H1 (cell line): ENCODE data around the gene LPCAT1. TPM values are rescaled to one million over a fixed set of nuclear protein-coding genes. Genes with fewer than 3 reads are reported as not detected.

ENCODE experiments used
- BCL11A ChIP-seq, 2 experiments: IDR thresholded peaks; one replicate each; pipeline ENCODE4 v1.6.1; 2011; ENCODE audit warnings: low read depth in 2 of 2, low read length in 2 of 2, mild to moderate bottlenecking in 2 of 2
- CEBPB ChIP-seq: IDR thresholded peaks from 2 replicates; pipeline ENCODE4 v1.6.1; 2012; ENCODE audit warnings: low read depth, low read length
- RBBP5 ChIP-seq: IDR thresholded peaks from 2 replicates; pipeline ENCODE4 v1.7.1; 2012; ENCODE audit warnings: low read depth, mild to moderate bottlenecking, inconsistent platforms, low read length, moderate library complexity, borderline replicate concordance
- RNF2 ChIP-seq: fragments of 200-900, 300-1000 bp; sonication (generic); IDR thresholded peaks from 2 replicates; pipeline ENCODE4 v1.7.1; 2016; ENCODE audit warnings: borderline replicate concordance, low read depth, mild to moderate bottlenecking, antibody characterized with exemption, low read length; ENCODE audit not compliant: poor library complexity, severe bottlenecking; ENCODE audit errors: missing control alignments
- SP4 ChIP-seq: IDR thresholded peaks from 2 replicates; pipeline ENCODE4 v1.6.1; 2012; ENCODE audit warnings: low read length, inconsistent platforms
- TAF7 ChIP-seq: optimal IDR thresholded peaks from 2 replicates; pipeline ENCODE3; 2011; ENCODE audit warnings: low read depth, mild to moderate bottlenecking, inconsistent platforms, low read length, moderate library complexity, borderline replicate concordance
- polyA plus RNA-seq, 7 experiments: library from polyadenylated mRNA; depleted of rRNA in 3 of 7; stranded (reverse) in 5 of 7; unstranded in 2 of 7; fragments of >200 nt in 5 of 7; fragments of 200-250 nt in 2 of 7; gene quantifications; 1 replicate in 5 of 7; 2 replicates in 1 of 7; 4 replicates in 1 of 7; pipeline versions ENCODE4 v1.2.1 to v1.2.3, GENCODE V29; 2011 to 2013; ENCODE audit warnings: missing spikeins in 2 of 7, mixed read lengths in 2 of 7
- total RNA-seq: library from RNA; stranded (reverse); fragmentation: NEBNext Ultra II Directional; extraction: Animal tissue kit (Norgen Biotek cat#: 25700); gene quantifications from 2 replicates; pipeline ENCODE4 v1.2.1, GENCODE V29; 2021

The LPCAT1 gene
- total and polyA plus RNA-seq, 2 of the 8 experiments (the other 6 are each of a cell fraction or from before 2014, with no cell fraction given), result 107 to 260 TPM

- TF ChIP-seq CEBPB, result no peak
- TF ChIP-seq RBBP5, result no peak
- no peak for TF ChIP-seq TAF7
- TF ChIP-seq RNF2, result no peak
- no peak for TF ChIP-seq BCL11A (IDR thresholded peaks at IDR 0.05; ENCODE audit: low read depth in 2 of 2, low read length in 2 of 2)
- TF ChIP-seq SP4, result no peak
These were observed 25.8 kb downstream of the LPCAT1 start (continued) for GRCh38 chr5:1497795-1498622.
